ENCODE results near the gene CDH22.
A peak's percentile ranks its signal among the peaks of the same experiment; 100 is the strongest.

Gene CDH22

GRCh38 chr20:46215913-46216707, 92.2 kb downstream of the CDH22 start:
- DNase-seq: no peak

GRCh38 chr20:46214824-46215488, 93.3 kb downstream of the CDH22 start:
- peak in 7 of 51 donors; percentile 7 to 29 (median 12) for DNase-seq

- no peak for DNase-seq
Measured at GRCh38 chr20:46213946-46214823, 94.1 kb downstream of the CDH22 start.

- DNase-seq: no peak
Measured at GRCh38 chr20:46212876-46213275, 95.4 kb downstream of the CDH22 start.

- no peak for DNase-seq
Measured at GRCh38 chr20:46212252-46212651, 96.0 kb downstream of the CDH22 start.

- DNase-seq: no peak
Measured at GRCh38 chr20:46211331-46211722, 97.0 kb downstream of the CDH22 start.

GRCh38 chr20:46210672-46211330, 97.5 kb downstream of the CDH22 start:
- DNase-seq: no peak

GRCh38 chr20:46209930-46210671, 98.2 kb downstream of the CDH22 start:
- DNase-seq: peak in 7 of 51 donors; percentile 5 to 34 (median 11)

- DNase-seq: no peak
Measured at GRCh38 chr20:46207793-46208192, 100.5 kb downstream of the CDH22 start.

- DNase-seq: peak in 3 of 51 donors; percentile 10 to 27 (median 11)
Measured at GRCh38 chr20:46206992-46207549, 101.2 kb downstream of the CDH22 start.

GRCh38 chr20:46206025-46206424, 102.3 kb downstream of the CDH22 start:
- DNase-seq: peak in 13 of 51 donors; percentile 7 to 36 (median 19)

GRCh38 chr20:46205349-46205748, 102.9 kb downstream of the CDH22 start:
- no peak for DNase-seq

GRCh38 chr20:46204594-46205186, 103.6 kb downstream of the CDH22 start:
- no peak for DNase-seq

GRCh38 chr20:46203510-46203837, 104.8 kb downstream of the CDH22 start:
- DNase-seq: peak in 1 of 51 donors; percentile 12

GRCh38 chr20:46202766-46203509, 105.4 kb downstream of the CDH22 start:
- DNase-seq: peak in 12 of 51 donors; percentile 6 to 63 (median 21)

- peak in 36 of 51 donors; percentile 12 to 79 (median 40) for DNase-seq
Measured at GRCh38 chr20:46200582-46201570, 107.4 kb downstream of the CDH22 start.

- no peak for DNase-seq
Measured at GRCh38 chr20:46199198-46199597, 109.1 kb downstream of the CDH22 start.

- no peak for DNase-seq
Measured at GRCh38 chr20:46196990-46197389, 111.3 kb downstream of the CDH22 start.

Data from hypothalamus (tissue), 51 donors.